K562 (cell line): ENCODE data around the gene SH3RF1. TPM values are rescaled to one million over a fixed set of nuclear protein-coding genes. Genes with fewer than 3 reads are reported as not detected.

ENCODE experiments used
- ATAC-seq: fragments of 200-7000 bp; cut with Tn5 transposase; 3 replicates; pipeline ENCODE4 v1.9.1; 2020; ENCODE audit warnings: moderate library complexity
- BruUV-seq: library from RNA; stranded (reverse); fragments of 400-500 nt; replicated peaks from 2 replicates; lab custom pipeline; 2021; lab: Mats Ljungman, UMichigan
- CTCF ChIA-PET: fragments of 300-600 bp; formaldehyde crosslinking; extraction: SDS; loops from one replicate; lab custom pipeline; 2021; ENCODE audit warnings: low intra/inter-chr PET ratio; lab: Yijun Ruan, JAX
- POLR2A ChIA-PET: fragments of 300-600, 350-650 bp; sonication (Branson Sonifier 250); formaldehyde crosslinking; extraction: SDS; loops from one replicate; lab custom pipeline; 2021; ENCODE audit warnings: antibody characterized with exemption, inconsistent platforms; lab: Yijun Ruan, JAX
- DNase-seq, 4 experiments: peaks; one replicate each; pipeline versions ENCODE4 v3.0.0 to v3.0.0-alpha.2; 2011 to 2018; ENCODE audit warnings: low spot score in 3 of 4, mixed read lengths in 3 of 4; ENCODE audit errors: extremely low read depth in 1 of 4
- FAIRE-seq: peaks from 2 replicates; lab custom pipeline; 2011; peaks lifted over from hg19 to GRCh38; lab: Jason Lieb, UNC
- H2AFZ ChIP-seq: 2 replicates; pipeline ENCODE4 v1.6.0; 2011; ENCODE audit warnings: low read depth, low read length, control low read depth, inconsistent platforms
- H3K27ac ChIP-seq: fragments of 200-600 bp; 3 replicates; pipeline ENCODE4 v1.8.0; 2011; ENCODE audit warnings: low read depth, mild to moderate bottlenecking, control low read depth, inconsistent platforms, low read length, moderate library complexity, mixed read lengths; ENCODE audit errors: extremely low read depth
- H3K27me3 ChIP-seq, 2 experiments: fragments of 300-600 bp in 1 of 2; 2 replicates in 1 of 2; 3 replicates in 1 of 2; pipeline versions ENCODE4 v1.6.0 to v1.8.0; 2011; ENCODE audit warnings: inconsistent platforms in 2 of 2, low read length in 2 of 2, mild to moderate bottlenecking in 1 of 2, mixed read lengths in 1 of 2, moderate library complexity in 1 of 2; ENCODE audit not compliant: control insufficient read depth in 2 of 2, insufficient read depth in 2 of 2
- H3K36me3 ChIP-seq: fragments of 300-600 bp; 3 replicates; pipeline ENCODE4 v1.8.0; 2011; ENCODE audit warnings: mild to moderate bottlenecking, low read length, inconsistent platforms; ENCODE audit not compliant: control insufficient read depth, insufficient read depth
- H3K4me1 ChIP-seq, 2 experiments: fragments of 200-600 bp in 1 of 2; replicated peaks in 1 of 2; 2 replicates in 1 of 2; 3 replicates in 1 of 2; pipeline versions ENCODE4 v1.5.1 to v1.8.0; 2011; ENCODE audit warnings: inconsistent platforms in 2 of 2, low read length in 2 of 2, mild to moderate bottlenecking in 1 of 2, mixed read lengths in 1 of 2, moderate library complexity in 1 of 2; ENCODE audit not compliant: control insufficient read depth in 2 of 2, insufficient read depth in 2 of 2
- H3K4me2 ChIP-seq: 2 replicates; pipeline ENCODE4 v1.6.1; 2011; ENCODE audit warnings: low read length, control low read depth, inconsistent platforms, mixed read lengths; ENCODE audit not compliant: insufficient read depth
- H3K4me3 ChIP-seq: fragments of 200-600 bp; sonication (generic), shearing (Covaris generic); 2 replicates; pipeline ENCODE4 v1.5.1; 2016; ENCODE audit warnings: control low read depth, inconsistent platforms
- H3K79me2 ChIP-seq: fragments of 200-600 bp; 3 replicates; pipeline ENCODE4 v1.8.0; 2011; ENCODE audit warnings: low read length, inconsistent platforms; ENCODE audit not compliant: control insufficient read depth, insufficient read depth
- H3K9ac ChIP-seq, 2 experiments: 2 replicates each; pipeline versions ENCODE4 v1.6.0 to v1.6.1; 2011; ENCODE audit warnings: low read depth in 2 of 2, low read length in 2 of 2, control low read depth in 1 of 2, inconsistent platforms in 1 of 2, mild to moderate bottlenecking in 1 of 2, mixed read lengths in 1 of 2; ENCODE audit not compliant: insufficient read depth in 1 of 2
- H3K9me1 ChIP-seq: one replicate; pipeline ENCODE4 v1.6.0; 2011; ENCODE audit warnings: inconsistent platforms, mild to moderate bottlenecking, low read length, moderate library complexity; ENCODE audit not compliant: control insufficient read depth, insufficient read depth
- H3K9me3 ChIP-seq: replicated peaks from 2 replicates; pipeline ENCODE4 v1.5.1; 2011; ENCODE audit warnings: low read depth, low read length, inconsistent platforms; ENCODE audit not compliant: control insufficient read depth, insufficient read depth
- H4K20me1 ChIP-seq: replicated peaks from 2 replicates; pipeline ENCODE4 v1.6.1; 2011; ENCODE audit warnings: low read length, inconsistent platforms, mixed read lengths; ENCODE audit not compliant: control insufficient read depth, insufficient read depth
- ATF3 ChIP-seq, 2 experiments: fragments of 450-650 bp in 1 of 2; sonication (generic) in 1 of 2; formaldehyde crosslinking in 1 of 2; IDR thresholded peaks in 1 of 2; conservative IDR thresholded peaks in 1 of 2; 2 replicates each; pipeline versions ENCODE4 v1.6.1 to v1.8.1; 2016 to 2023; ENCODE audit warnings: mild to moderate bottlenecking in 2 of 2, moderate library complexity in 2 of 2, inconsistent platforms in 1 of 2, missing genetic modification reagents in 1 of 2
- FOSL1 ChIP-seq: fragments of 200-800 bp; sonication (Bioruptor generic); conservative IDR thresholded peaks from 2 replicates; pipeline ENCODE4 v1.6.1; 2016; ENCODE audit warnings: missing genetic modification characterization, missing compliant biosample characterization
- JUN ChIP-seq, 2 experiments: sonication (generic) in 1 of 2; formaldehyde crosslinking in 1 of 2; IDR thresholded peaks; 2 replicates each; pipeline versions ENCODE4 v1.6.1 to v1.8.0; 2012 to 2022; ENCODE audit warnings: borderline replicate concordance in 2 of 2, mild to moderate bottlenecking in 2 of 2, improper control_type of control experiment in 1 of 2, low read depth in 1 of 2, low read length in 1 of 2, missing genetic modification reagents in 1 of 2
- JUND ChIP-seq, 2 experiments: IDR thresholded peaks; 2 replicates in 1 of 2; 3 replicates in 1 of 2; pipeline ENCODE4 v1.6.1; 2011; ENCODE audit warnings: borderline replicate concordance in 2 of 2, low read depth in 2 of 2, low read length in 2 of 2, improper control_type of control experiment in 1 of 2, missing biosample characterization in 1 of 2, missing genetic modification characterization in 1 of 2, missing genetic modification reagents in 1 of 2
- ZEB2 ChIP-seq: fragments of 450-650 bp; IDR thresholded peaks from 2 replicates; pipeline ENCODE4 v1.6.1; 2016
- ZNF445 ChIP-seq: fragments of 250-450 bp; sonication (Bioruptor Pico); IDR thresholded peaks from 2 replicates; pipeline ENCODE4 v1.4.0; 2020; ENCODE audit warnings: low read depth, mild to moderate bottlenecking, moderate library complexity
- ZNF589 ChIP-seq: fragments of 200-800 bp; sonication (Bioruptor generic); IDR thresholded peaks from 2 replicates; pipeline ENCODE4 v1.6.1; 2016; ENCODE audit warnings: low read depth, missing genetic modification characterization, missing compliant biosample characterization
- WGBS: fragments of 100-300 bp; shearing (Covaris generic); methylation state at CpG from one replicate; pipeline ENCODE4 v1.1.6; 2016; ENCODE audit warnings: low coverage, mixed read lengths; ENCODE audit not compliant: insufficient coverage; ENCODE audit errors: missing lambda C conversion rate; 5-methylcytosine and 5-hydroxymethylcytosine counted together
- in situ Hi-C: fragments of 300-500 bp; cut with MboI; formaldehyde crosslinking; loops from 4 replicates; pipeline ENCODE4 v1.15.0; 2018; ENCODE audit warnings: inconsistent platforms, mixed read lengths
- intact Hi-C: fragments of 100-400 bp; cut with micrococcal nuclease; formaldehyde crosslinking; loops from 2 replicates; pipeline ENCODE4 v1.14.2; 2022
- polyA plus RNA-seq, 8 experiments: library from polyadenylated mRNA; depleted of rRNA in 4 of 8; stranded (reverse) in 5 of 8; unstranded in 3 of 8; fragments of >200 nt; fragmentation: Nextera tagmentation in 2 of 8; fragmentation: Illumina TruSeq in 1 of 8; extraction: Ambion mirVana in 2 of 8; extraction: Trizol in 1 of 8; gene quantifications; 2 replicates each; pipeline versions ENCODE4 v1.2.1 to v1.2.3, GENCODE V29; 2011 to 2014; ENCODE audit warnings: inconsistent platforms in 1 of 8, missing spikeins in 1 of 8
- total RNA-seq, 7 experiments: library from RNA; depleted of rRNA in 6 of 7; stranded (reverse); fragments of >200 nt in 6 of 7; fragmentation: Illumina TruSeq in 2 of 7; extraction: Trizol in 2 of 7; gene quantifications; 2 replicates each; pipeline versions ENCODE4 v1.2.1 to v1.2.3, GENCODE V29; 2011 to 2021; ENCODE audit warnings: low replicate concordance in 1 of 7
- TF ChIP-seq, protein P1 (sequence below): fragments of 450-650 bp; IDR thresholded peaks from 2 replicates; pipeline ENCODE4 v1.6.1; 2016; ENCODE audit warnings: missing biosample characterization, missing genetic modification characterization
- TF ChIP-seq, protein P2 (sequence below): fragments of 450-650 bp; formaldehyde crosslinking; IDR thresholded peaks from 2 replicates; pipeline ENCODE4 v1.4.0; 2022; ENCODE audit warnings: mild to moderate bottlenecking, moderate library complexity
- TF ChIP-seq, protein P3 (sequence below): fragments of 450-650 bp; IDR thresholded peaks from 2 replicates; pipeline ENCODE4 v1.6.1; 2017; ENCODE audit warnings: antibody characterized with exemption, mild to moderate bottlenecking

Gene SH3RF1
- total and polyA plus RNA-seq, 9 of the 15 experiments (the other 6 are each of a cell fraction or from before 2014, with no cell fraction given), result 0.04 to 0.16 (median 0.11) TPM; not detected in 6

DNA sequence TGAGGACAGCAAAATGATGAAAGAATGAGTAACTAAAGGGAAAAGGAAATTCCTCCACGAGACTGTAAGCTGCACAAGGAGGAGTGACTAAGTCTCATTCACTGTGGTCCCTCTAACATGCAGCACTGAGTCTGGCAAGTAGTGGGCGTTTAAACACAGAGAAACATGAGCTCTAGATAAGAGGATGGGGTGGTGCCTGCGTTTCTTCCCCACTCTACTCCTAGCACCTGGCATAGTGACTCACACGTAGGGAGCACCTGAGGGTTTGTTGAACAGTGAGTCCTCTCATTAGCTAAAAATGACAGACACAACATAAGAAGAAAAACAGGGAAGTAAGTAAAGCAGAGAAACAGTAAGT lies 154.9 kb downstream of the SH3RF1 start:
- Histone ChIP-seq H4K20me1 (no peaks in the 10 kb centered on the region), H3K79me2 (no peaks in the 10 kb centered on the region), H3K27me3 (peaks cover 0 to 8% of the 10 kb centered on the region in 2 experiments; a peak in 2 of 5 replicates), H3K9me3 (no peaks in the 10 kb centered on the region), H3K9ac (no peak overlapping the region), H3K4me2 (no peak overlapping the region), H3K36me3 (no peaks in the 10 kb centered on the region), H3K4me3 (no peak overlapping the region), H3K4me1 (no peaks in the 10 kb centered on the region; a peak in 1 of 5 replicates), H2AFZ (no peak overlapping the region), H3K27ac (no peak overlapping the region), H3K9me1 (no peaks in the 10 kb centered on the region)
- WGBS, result 0% methylated on average over 4 of the region's 4 CpGs
- ChIA-PET POLR2A (interaction anchor here (0.6 to 1.2 kb wide), 4 partner anchors 10 to 38 kb away, joined by 3 to 4 read pairs (median 3); no protein-coding TSS in a partner anchor), CTCF (no interaction called here)
- peak in 1 of 4 experiments; percentile 19 for DNase-seq
- in situ Hi-C loops (no loop called here), intact Hi-C loops (no loop called here)
- ATAC-seq, result peak; percentile 82
- BruUV-seq, result no TSS peak
- FAIRE-seq, result no peak
- TF ChIP-seq ZEB2 (peak; percentile 59; the same call in 1 of the 2 replicates), ZNF589 (CRISPR knock-in tag) (0 out of 2 replicates have a peak, but pooled peaks have one; percentile 18), FOSL1 (tag) (peak; percentile 56), ATF3 (IDR thresholded peaks at IDR 0.05) (peak; percentile 37; the same call in 1 of the 2 replicates), ATF3 (CRISPR knock-in tag; conservative IDR thresholded peaks at IDR 0.05) (no peak), JUND (IDR thresholded peaks at IDR 0.05; ENCODE audit: borderline replicate concordance, low read depth, low read length) (peak; percentile 26; the same call in 1 of the 2 replicates), JUND (tag; IDR thresholded peaks at IDR 0.05; ENCODE audit: borderline replicate concordance, low read depth, low read length) (no peak), ZNF445 (CRISPR knock-in tag) (no peak), JUN (IDR thresholded peaks at IDR 0.05; ENCODE audit: borderline replicate concordance, low read depth, low read length) (peak; percentile 8; the same call in 1 of the 2 replicates), JUN (CRISPR knock-in tag; IDR thresholded peaks at IDR 0.05; ENCODE audit: borderline replicate concordance) (no peak)
- TF ChIP-seq, protein P1, sequence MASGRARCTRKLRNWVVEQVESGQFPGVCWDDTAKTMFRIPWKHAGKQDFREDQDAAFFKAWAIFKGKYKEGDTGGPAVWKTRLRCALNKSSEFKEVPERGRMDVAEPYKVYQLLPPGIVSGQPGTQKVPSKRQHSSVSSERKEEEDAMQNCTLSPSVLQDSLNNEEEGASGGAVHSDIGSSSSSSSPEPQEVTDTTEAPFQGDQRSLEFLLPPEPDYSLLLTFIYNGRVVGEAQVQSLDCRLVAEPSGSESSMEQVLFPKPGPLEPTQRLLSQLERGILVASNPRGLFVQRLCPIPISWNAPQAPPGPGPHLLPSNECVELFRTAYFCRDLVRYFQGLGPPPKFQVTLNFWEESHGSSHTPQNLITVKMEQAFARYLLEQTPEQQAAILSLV, result no peak
- TF ChIP-seq, protein P2, sequence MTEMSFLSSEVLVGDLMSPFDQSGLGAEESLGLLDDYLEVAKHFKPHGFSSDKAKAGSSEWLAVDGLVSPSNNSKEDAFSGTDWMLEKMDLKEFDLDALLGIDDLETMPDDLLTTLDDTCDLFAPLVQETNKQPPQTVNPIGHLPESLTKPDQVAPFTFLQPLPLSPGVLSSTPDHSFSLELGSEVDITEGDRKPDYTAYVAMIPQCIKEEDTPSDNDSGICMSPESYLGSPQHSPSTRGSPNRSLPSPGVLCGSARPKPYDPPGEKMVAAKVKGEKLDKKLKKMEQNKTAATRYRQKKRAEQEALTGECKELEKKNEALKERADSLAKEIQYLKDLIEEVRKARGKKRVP (CRISPR knock-in tag), result peak; percentile 59; the same call in 1 of the 2 replicates
- TF ChIP-seq, protein P3, sequence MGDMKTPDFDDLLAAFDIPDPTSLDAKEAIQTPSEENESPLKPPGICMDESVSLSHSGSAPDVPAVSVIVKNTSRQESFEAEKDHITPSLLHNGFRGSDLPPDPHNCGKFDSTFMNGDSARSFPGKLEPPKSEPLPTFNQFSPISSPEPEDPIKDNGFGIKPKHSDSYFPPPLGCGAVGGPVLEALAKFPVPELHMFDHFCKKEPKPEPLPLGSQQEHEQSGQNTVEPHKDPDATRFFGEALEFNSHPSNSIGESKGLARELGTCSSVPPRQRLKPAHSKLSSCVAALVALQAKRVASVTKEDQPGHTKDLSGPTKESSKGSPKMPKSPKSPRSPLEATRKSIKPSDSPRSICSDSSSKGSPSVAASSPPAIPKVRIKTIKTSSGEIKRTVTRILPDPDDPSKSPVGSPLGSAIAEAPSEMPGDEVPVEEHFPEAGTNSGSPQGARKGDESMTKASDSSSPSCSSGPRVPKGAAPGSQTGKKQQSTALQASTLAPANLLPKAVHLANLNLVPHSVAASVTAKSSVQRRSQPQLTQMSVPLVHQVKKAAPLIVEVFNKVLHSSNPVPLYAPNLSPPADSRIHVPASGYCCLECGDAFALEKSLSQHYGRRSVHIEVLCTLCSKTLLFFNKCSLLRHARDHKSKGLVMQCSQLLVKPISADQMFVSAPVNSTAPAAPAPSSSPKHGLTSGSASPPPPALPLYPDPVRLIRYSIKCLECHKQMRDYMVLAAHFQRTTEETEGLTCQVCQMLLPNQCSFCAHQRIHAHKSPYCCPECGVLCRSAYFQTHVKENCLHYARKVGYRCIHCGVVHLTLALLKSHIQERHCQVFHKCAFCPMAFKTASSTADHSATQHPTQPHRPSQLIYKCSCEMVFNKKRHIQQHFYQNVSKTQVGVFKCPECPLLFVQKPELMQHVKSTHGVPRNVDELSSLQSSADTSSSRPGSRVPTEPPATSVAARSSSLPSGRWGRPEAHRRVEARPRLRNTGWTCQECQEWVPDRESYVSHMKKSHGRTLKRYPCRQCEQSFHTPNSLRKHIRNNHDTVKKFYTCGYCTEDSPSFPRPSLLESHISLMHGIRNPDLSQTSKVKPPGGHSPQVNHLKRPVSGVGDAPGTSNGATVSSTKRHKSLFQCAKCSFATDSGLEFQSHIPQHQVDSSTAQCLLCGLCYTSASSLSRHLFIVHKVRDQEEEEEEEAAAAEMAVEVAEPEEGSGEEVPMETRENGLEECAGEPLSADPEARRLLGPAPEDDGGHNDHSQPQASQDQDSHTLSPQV, result no peak
